ENCODE results near the gene CKAP2.
"Not testable (repeated sequence)": the region's sequence is repeated elsewhere in the genome, so short reads cannot be mapped to it uniquely, and the experiment has no call there.

CKAP2 gene

GRCh38 chr13:52505843-52506242 lies 50.6 kb downstream of the CKAP2 start:
- not testable (repeated sequence) for H3K36me3 ChIP-seq (ENCODE audit: low read depth); H3K4me1 ChIP-seq (ENCODE audit: insufficient read depth, poor library complexity, severe bottlenecking); H3K27ac ChIP-seq (ENCODE audit: poor library complexity, severe bottlenecking); H3K9me3 ChIP-seq (ENCODE audit: severe bottlenecking); DNase-seq (ENCODE audit: low spot score); H3K27me3 ChIP-seq (ENCODE audit: insufficient read depth, poor library complexity, severe bottlenecking); ATAC-seq (ENCODE audit: low read depth); H3K4me3 ChIP-seq (ENCODE audit: severe bottlenecking)

- not testable (repeated sequence) for H3K27me3 ChIP-seq (ENCODE audit: insufficient read depth, poor library complexity, severe bottlenecking); H3K4me1 ChIP-seq (ENCODE audit: insufficient read depth, poor library complexity, severe bottlenecking); ATAC-seq (ENCODE audit: low read depth); H3K9me3 ChIP-seq (ENCODE audit: severe bottlenecking); H3K36me3 ChIP-seq (ENCODE audit: low read depth); H3K4me3 ChIP-seq (ENCODE audit: severe bottlenecking); H3K27ac ChIP-seq (ENCODE audit: poor library complexity, severe bottlenecking); DNase-seq (ENCODE audit: low spot score)
Observed at GRCh38 chr13:52509532-52509931, 54.3 kb downstream of the CKAP2 start.

- not testable (repeated sequence) for H3K36me3 ChIP-seq (ENCODE audit: low read depth); H3K4me1 ChIP-seq (ENCODE audit: insufficient read depth, poor library complexity, severe bottlenecking); H3K9me3 ChIP-seq (ENCODE audit: severe bottlenecking); H3K27ac ChIP-seq (ENCODE audit: poor library complexity, severe bottlenecking); H3K4me3 ChIP-seq (ENCODE audit: severe bottlenecking); DNase-seq (ENCODE audit: low spot score); ATAC-seq (ENCODE audit: low read depth); H3K27me3 ChIP-seq (ENCODE audit: insufficient read depth, poor library complexity, severe bottlenecking)
Observed at GRCh38 chr13:52510221-52510797, 55.0 kb downstream of the CKAP2 start.

- H3K4me3 ChIP-seq (ENCODE audit: severe bottlenecking); H3K9me3 ChIP-seq (ENCODE audit: severe bottlenecking); H3K4me1 ChIP-seq (ENCODE audit: insufficient read depth, poor library complexity, severe bottlenecking); H3K27me3 ChIP-seq (ENCODE audit: insufficient read depth, poor library complexity, severe bottlenecking); H3K36me3 ChIP-seq (ENCODE audit: low read depth); ATAC-seq (ENCODE audit: low read depth); DNase-seq (ENCODE audit: low spot score); H3K27ac ChIP-seq (ENCODE audit: poor library complexity, severe bottlenecking): not testable (repeated sequence)
Observed at GRCh38 chr13:52511598-52511997, 56.3 kb downstream of the CKAP2 start.

GRCh38 chr13:52513957-52514596 lies 58.8 kb downstream of the CKAP2 start:
- not testable (repeated sequence) for H3K27ac ChIP-seq (ENCODE audit: poor library complexity, severe bottlenecking); H3K27me3 ChIP-seq (ENCODE audit: insufficient read depth, poor library complexity, severe bottlenecking); H3K4me1 ChIP-seq (ENCODE audit: insufficient read depth, poor library complexity, severe bottlenecking); DNase-seq (ENCODE audit: low spot score); H3K9me3 ChIP-seq (ENCODE audit: severe bottlenecking); H3K4me3 ChIP-seq (ENCODE audit: severe bottlenecking); H3K36me3 ChIP-seq (ENCODE audit: low read depth)
- peak; percentile 40; the same call in 1 of the 3 replicates for ATAC-seq (ENCODE audit: low read depth)

- not testable (repeated sequence) for ATAC-seq (ENCODE audit: low read depth); H3K4me3 ChIP-seq (ENCODE audit: severe bottlenecking); H3K4me1 ChIP-seq (ENCODE audit: insufficient read depth, poor library complexity, severe bottlenecking); H3K27ac ChIP-seq (ENCODE audit: poor library complexity, severe bottlenecking); H3K27me3 ChIP-seq (ENCODE audit: insufficient read depth, poor library complexity, severe bottlenecking); H3K9me3 ChIP-seq (ENCODE audit: severe bottlenecking); DNase-seq (ENCODE audit: low spot score); H3K36me3 ChIP-seq (ENCODE audit: low read depth)
Observed at GRCh38 chr13:52523323-52523722, 68.0 kb downstream of the CKAP2 start.

All from RWPE2 (cell line).